ENCODE measurements around the gene LIMS3.
"Not testable (repeated sequence)": the region's sequence is repeated elsewhere in the genome, so short reads cannot be mapped to it uniquely, and the experiment has no call there.

LIMS3 gene

DNA sequence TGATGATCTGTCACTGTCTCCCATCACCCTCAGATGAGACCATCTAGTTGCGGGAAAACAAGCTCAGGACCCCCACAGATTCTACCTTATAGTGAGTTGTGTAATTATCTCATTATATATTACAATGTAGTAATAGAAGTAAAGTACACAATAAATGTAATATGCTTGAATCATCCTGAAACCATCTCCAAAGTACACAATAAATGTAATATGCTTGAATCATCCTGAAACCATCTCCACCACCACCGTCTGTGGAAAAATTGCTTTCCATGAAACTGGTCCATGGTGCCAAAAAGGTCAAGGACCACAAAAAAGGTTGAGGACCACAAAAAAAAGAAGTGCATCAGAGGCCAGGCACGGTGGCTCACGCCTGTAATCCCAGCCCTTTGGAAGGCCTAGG, 29.3 kb downstream of the LIMS3 start:
- DNase-seq, result not testable (repeated sequence)

DNA sequence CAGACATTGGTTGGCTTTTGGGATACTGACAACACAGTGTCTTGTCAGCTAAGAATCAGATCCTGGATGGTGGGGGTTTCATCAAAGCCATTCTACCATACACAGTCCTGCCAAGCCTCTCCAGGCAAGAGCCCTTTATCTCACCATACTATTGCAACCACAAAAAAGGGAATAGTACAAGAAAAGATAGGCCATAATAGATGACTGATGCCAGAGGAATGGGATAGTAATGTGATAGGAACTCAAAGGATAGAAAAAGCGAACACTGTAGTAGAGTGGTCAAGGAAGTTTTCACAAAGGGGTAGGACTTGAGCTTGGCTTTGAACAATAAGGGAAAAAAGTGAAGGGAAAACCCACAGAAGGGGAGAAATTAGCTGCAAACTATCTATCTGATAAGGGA, 30.7 kb downstream of the LIMS3 start:
- DNase-seq, result not testable (repeated sequence)

DNA sequence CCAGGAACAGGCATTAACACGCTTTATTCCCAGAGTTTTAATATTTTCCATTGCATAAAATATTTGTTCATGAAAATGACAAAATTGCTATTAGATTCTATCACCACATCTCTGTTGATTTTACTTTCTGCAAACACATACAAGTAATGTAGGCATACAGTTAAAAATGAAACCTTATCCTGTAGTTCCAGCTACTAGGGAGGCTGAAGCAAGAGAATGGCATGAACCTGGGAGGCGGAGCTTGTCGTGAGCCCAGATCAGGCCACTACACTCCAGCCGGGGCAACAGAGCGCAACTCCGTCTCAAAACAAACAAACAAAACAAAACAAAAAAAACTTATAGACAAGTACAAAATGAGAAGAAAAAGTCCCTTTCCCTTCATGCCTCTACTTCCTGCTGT, 38.0 kb downstream of the LIMS3 start:
- DNase-seq, result not testable (repeated sequence)

DNA sequence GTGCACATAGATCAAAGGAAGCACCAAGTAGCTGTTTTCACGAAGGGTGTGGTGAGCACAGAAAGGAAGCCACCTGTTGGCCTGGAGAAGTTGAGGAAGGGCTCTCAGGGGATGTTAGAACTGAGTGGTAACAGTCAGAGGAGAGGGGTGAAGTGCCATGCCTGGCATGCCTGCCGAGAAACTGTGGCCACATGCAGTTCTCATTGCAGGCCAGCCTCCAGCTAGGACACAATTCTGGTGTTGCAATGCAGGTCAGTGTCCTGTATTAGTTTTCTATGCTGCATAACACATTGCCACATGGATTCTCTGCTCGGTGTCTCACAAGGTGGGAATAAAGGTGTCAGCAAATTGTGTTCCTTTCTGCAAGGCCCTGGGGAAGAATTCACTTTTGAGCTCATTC, 46.9 kb downstream of the LIMS3 start:
- not testable (repeated sequence) for DNase-seq

DNA sequence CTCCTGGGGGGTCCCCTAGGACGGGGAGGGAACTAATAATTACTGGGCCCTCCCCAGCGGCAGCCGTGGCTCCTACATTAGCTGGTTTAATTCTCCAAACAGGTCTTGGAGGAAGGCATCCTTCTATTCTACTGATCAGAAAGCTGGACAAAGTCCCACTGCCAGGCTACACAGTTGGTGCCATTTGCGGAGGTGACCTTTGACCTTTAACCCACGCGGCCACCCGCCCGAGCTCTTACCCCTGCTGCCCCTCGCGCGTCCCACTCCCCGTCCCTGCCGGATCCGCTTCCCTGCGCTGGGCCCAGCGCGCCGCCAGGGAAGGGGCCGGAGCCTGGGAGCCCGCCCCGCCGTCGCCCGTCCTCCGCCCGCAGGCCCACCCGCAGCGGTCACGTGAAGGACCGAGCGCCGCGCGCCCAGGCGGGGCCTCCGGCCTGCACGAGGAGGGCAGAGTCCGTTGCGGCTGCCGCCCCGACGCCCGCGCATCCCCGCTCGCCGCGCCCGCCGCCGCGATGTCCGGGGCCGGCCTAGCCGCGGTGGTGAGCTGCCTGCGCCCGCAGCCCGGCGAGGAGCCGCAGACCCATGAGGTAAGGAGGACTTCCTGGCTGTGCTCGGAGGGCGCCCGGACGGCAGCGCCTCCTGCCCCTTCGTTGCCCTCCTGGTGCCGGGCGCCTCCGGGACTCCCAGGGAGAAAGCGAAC, 48.9 kb downstream of the LIMS3 start:
- not testable (repeated sequence) for DNase-seq

DNA sequence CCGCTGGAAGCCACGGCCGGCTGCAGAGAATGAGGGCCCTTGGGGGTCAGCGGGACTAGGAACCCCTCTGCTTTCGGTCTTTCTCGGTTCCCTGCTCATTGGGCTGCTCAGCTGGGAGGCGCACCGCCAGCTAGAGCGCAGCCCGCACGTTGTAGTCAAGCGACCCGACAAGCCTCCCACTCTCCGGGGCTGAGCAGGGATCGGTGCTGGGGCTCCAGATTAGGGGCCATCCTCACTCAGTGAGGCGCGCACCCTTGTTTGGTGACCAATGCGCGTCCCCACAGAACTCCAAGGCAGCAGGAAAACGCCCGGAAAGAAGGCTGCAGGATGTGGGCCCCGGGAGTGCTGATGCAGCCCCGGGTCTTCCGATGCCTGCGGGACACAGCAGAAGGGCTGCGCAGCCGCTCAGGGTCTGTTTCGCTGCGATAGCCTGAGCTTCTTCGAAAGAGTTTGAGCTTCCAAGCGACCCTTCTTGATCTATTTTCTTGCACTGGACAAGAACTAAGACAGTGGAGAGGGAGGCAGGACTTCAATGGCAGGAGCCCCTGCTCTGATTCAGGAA, 49.6 kb downstream of the LIMS3 start:
- not testable (repeated sequence) for DNase-seq

DNA sequence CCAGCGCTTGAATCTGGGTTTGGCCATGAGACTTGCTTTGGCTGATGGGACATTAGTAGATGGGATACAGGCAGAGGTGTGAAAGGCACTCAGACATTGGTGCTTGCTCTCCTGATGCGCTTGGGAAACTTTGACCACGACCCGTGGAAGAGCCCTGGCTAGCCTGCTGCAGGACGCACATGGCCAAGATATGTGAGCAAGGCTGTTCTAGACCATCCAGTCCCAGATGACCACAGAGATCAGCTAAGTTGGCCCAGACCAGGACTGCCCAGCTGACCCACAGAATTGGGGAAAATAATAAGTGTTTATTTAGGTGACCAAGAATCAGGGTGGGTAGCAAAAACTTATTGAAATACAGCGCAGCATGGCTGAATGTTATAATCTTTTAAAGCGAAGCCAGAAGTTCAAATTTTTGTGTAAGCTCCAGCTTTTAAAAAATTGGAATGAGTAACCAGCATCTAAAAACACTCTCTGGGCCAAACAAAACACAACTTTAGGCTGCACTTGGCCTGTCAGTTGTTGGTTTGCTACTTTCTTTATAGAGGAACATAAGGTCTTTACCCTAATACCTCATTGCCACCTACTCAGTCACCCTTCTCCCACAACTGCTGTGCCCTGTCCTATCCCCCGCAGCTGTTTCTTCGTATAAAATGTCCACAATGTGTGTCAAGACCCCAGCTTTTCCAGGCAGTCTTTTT, 51.8 kb downstream of the LIMS3 start:
- DNase-seq, result not testable (repeated sequence)

DNA sequence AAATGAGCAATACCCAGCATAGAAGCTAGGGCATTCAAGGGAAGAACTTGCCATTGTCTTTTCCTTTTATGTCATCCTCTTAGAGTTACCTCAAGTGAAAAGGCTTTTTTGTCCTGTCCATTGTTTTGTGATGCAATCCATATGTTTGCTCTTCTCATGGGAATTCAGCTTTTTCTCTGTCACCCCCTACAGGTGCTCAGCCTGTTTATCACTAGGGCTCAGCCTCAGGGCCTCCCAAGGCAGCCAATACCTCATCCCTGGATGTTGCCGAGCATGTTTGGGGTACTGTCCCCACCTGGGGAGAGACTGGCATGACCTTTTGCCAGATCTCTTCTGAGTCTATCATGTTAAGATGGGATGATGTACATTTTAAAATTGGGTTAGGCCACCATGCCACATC, 65.5 kb downstream of the LIMS3 start:
- DNase-seq, result not testable (repeated sequence)

DNA sequence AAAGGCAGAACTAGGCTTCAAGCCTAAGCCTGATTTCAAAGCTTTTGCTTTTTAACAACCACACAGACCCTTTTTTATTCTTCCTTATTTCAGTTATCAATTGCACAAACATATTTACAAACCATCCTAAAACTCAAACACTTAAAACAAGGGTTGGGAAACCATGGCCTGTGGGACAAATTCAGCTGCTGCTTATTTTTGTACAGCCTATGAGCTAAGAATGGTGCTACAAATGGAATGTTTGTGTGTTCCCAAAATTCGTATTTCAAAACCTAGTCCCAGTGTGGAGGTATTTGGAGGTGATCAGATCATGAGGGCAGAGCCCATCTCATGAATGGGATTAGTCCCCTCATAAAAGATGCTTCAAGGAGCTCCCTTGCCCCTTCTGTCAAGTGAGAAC, 67.0 kb downstream of the LIMS3 start:
- DNase-seq, result not testable (repeated sequence)

DNA sequence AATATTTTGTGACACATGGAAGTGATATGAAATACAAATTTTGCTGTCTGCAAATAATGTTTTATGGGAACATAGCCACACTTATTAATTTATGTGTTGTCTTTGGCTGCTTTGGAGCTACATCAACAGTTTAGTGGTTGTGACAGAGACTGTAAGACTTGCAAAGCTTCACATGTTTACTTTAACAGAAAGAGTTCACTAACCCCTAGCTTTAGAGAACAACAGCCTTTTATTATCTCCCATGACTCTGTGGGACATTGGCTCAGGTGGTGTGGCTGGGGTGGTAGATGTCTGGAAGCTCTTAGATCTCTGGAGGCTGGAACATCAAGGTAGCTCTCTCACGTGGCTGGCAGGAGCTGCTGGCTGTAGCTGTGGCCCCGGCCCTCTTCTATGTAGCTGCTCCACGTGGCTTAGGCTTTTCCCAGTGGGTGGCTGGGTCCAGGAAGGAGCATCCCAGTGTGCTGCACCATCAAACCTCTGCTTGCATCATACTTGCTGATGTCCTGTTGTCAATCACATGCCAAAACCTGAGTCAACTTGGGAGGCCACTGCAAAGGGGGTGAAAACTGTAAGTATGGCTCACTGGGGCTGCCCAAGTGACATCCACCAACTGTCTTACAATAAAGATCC, 67.7 kb downstream of the LIMS3 start:
- DNase-seq, result not testable (repeated sequence)

DNA sequence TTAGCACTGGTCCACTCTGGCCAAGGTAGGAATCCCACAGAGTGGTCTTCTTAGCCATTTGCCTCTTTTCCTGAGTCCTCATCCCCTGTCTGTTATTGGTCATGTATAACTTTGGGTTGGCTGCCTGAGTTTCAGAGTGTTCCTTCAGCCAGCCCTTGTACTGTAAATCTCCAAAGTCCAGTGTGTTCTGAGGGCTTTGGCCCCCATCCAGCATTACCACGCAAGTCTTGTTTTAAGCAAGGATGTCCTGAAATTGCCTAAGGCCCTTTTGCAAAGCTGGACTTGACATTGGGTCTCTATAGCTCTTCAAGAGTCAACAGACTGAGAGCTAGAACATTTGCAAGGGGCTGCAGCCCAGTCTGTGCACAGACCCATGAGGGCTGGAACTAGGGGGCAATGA, 68.4 kb downstream of the LIMS3 start:
- not testable (repeated sequence) for DNase-seq

DNA sequence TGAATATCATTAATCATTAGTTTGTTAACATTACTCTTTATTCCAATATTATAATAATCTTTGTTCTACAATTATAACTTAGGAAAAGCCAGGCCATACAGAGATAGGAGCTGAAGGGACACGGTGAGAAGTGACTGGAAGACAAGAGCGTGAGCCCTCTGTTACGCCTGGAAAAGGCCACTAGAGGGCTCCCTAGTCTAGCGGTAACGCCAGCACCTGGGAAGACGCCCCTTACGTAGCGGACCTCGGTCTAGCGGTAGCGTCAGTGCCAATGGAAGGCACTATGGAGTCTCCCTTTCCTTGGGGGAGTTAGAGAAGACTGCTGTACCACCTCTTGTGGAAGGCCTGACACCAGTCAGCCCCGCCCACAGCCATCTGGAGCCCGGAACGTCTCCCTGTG, 71.4 kb downstream of the LIMS3 start:
- not testable (repeated sequence) for DNase-seq

DNA sequence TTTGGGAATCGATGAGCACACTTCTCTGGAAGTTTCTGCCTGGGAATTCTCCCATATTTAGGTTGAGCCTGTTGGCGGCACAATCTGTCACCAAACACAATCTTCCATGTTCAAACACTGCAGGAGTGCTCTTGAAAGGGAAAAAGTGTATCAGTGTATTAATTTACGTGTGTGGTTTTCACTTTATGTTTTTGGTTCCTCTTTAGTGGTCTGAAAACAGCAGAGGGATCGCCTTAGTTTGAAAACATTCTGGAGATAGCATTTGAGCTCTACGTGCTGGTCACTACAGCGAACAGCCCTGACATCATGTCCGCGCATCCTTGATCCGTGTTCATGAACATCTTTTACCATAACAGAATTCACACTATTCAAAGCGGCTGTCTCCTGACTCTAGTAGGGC, 73.2 kb downstream of the LIMS3 start:
- not testable (repeated sequence) for DNase-seq
